ENCODE measurements around the gene PPARA. TPM values are rescaled to one million over a fixed set of nuclear protein-coding genes. Genes with fewer than 3 reads are reported as not detected.

Gene PPARA
- total RNA-seq, 2 donors from 2014 or later = 15.4 to 18.6 TPM

GRCh38 chr22:46209262-46209661, 58.9 kb downstream of the PPARA start:
- 89 to 100% methylated on average over 1 of the region's 1 CpG for WGBS, 2 experiments (ENCODE audit: insufficient coverage in 1 of 2, insufficient read length in 1 of 2)
- H3K4me3 Mint-ChIP-seq = no peak overlapping the region

GRCh38 chr22:46212195-46212594, 61.9 kb downstream of the PPARA start:
- Mint-ChIP-seq H3K36me3 (ENCODE audit: low read depth) (peaks cover 73% of the 10 kb centered on the region), H3K4me3 (no peak overlapping the region), H3K9me3 (peaks cover 60% of the 10 kb centered on the region), H3K27me3 (ENCODE audit: insufficient read depth) (no peaks in the 10 kb centered on the region), H3K27ac (no peak overlapping the region), H3K4me1 (no peaks in the 10 kb centered on the region)
- 88 to 89% methylated on average over 3 to 4 of the region's 4 CpGs for WGBS, 2 experiments (ENCODE audit: insufficient coverage in 1 of 2, insufficient read length in 1 of 2)
- H3K27me3 ChIP-seq (ENCODE audit: control insufficient read depth, insufficient read depth, low read length, poor library complexity, severe bottlenecking) = no peaks in the 10 kb centered on the region
- H3K9ac ChIP-seq (ENCODE audit: extremely low read depth, low read length, poor library complexity, severe bottlenecking) = no peak overlapping the region
- H3K36me3 ChIP-seq (ENCODE audit: control insufficient read depth, insufficient read depth, low read length) = no peaks in the 10 kb centered on the region
- H3K4me3 ChIP-seq (ENCODE audit: low read length) = no peak overlapping the region
- H3K27ac ChIP-seq (ENCODE audit: low read depth, low read length) = no peak overlapping the region
- no peaks in the 10 kb centered on the region for H3K4me1 ChIP-seq (ENCODE audit: control insufficient read depth, insufficient read depth, low read length)
- H3K9me3 ChIP-seq (ENCODE audit: control insufficient read depth, low read length) = peaks cover 23% of the 10 kb centered on the region
- DNase-seq = no peak
- TF ChIP-seq, protein P1, sequence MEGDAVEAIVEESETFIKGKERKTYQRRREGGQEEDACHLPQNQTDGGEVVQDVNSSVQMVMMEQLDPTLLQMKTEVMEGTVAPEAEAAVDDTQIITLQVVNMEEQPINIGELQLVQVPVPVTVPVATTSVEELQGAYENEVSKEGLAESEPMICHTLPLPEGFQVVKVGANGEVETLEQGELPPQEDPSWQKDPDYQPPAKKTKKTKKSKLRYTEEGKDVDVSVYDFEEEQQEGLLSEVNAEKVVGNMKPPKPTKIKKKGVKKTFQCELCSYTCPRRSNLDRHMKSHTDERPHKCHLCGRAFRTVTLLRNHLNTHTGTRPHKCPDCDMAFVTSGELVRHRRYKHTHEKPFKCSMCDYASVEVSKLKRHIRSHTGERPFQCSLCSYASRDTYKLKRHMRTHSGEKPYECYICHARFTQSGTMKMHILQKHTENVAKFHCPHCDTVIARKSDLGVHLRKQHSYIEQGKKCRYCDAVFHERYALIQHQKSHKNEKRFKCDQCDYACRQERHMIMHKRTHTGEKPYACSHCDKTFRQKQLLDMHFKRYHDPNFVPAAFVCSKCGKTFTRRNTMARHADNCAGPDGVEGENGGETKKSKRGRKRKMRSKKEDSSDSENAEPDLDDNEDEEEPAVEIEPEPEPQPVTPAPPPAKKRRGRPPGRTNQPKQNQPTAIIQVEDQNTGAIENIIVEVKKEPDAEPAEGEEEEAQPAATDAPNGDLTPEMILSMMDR (conservative IDR thresholded peaks at IDR 0.05) = no peak

More at GRCh38 chr22:46209262-46209661, 58.9 kb downstream of the PPARA start:
- no peaks in the 10 kb centered on the region for H3K36me3 ChIP-seq (ENCODE audit: control insufficient read depth, insufficient read depth, low read length)
- peaks cover 37% of the 10 kb centered on the region for H3K9me3 ChIP-seq (ENCODE audit: control insufficient read depth, low read length)
- Mint-ChIP-seq H3K27me3 (ENCODE audit: insufficient read depth) (no peaks in the 10 kb centered on the region), H3K36me3 (ENCODE audit: low read depth) (peaks cover 73% of the 10 kb centered on the region), H3K4me1 (no peaks in the 10 kb centered on the region), H3K9me3 (peaks cover 73% of the 10 kb centered on the region), H3K27ac (no peak overlapping the region)
- TF ChIP-seq, protein P1 (conservative IDR thresholded peaks at IDR 0.05) = no peak
- H3K9ac ChIP-seq (ENCODE audit: extremely low read depth, low read length, poor library complexity, severe bottlenecking) = no peak overlapping the region
- no peaks in the 10 kb centered on the region for H3K27me3 ChIP-seq (ENCODE audit: control insufficient read depth, insufficient read depth, low read length, poor library complexity, severe bottlenecking)
- H3K4me3 ChIP-seq (ENCODE audit: low read length) = no peak overlapping the region
- H3K27ac ChIP-seq (ENCODE audit: low read depth, low read length) = no peak overlapping the region
- no peak for DNase-seq
- no peaks in the 10 kb centered on the region for H3K4me1 ChIP-seq (ENCODE audit: control insufficient read depth, insufficient read depth, low read length)

DNA sequence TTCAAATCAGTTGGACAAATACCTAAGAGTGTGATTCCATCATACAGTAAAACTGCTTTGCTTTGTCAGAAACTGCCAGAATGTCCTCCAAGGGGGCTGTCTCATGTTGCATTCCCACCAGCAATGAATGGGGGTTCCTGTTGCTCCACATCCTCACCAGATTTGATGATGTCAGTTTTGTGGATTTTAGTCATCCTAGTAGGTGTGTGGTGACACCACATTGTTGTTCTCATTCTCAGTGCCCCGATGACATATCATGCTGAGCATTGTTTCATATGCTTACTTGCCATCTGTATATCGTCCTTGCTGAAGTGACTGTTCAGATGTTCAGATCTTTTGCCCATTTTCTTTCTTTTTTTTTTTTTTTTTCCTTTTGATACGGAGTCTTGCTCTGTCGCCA, 62.7 kb downstream of the PPARA start:
- peaks cover 59% of the 10 kb centered on the region for H3K9me3 Mint-ChIP-seq
- H3K9ac ChIP-seq (ENCODE audit: extremely low read depth, low read length, poor library complexity, severe bottlenecking) = no peak overlapping the region
- DNase-seq = no peak
- H3K4me1 ChIP-seq (ENCODE audit: control insufficient read depth, insufficient read depth, low read length) = no peaks in the 10 kb centered on the region
- no peak overlapping the region for H3K27ac ChIP-seq (ENCODE audit: low read depth, low read length)
- H3K36me3 ChIP-seq (ENCODE audit: control insufficient read depth, insufficient read depth, low read length) = no peaks in the 10 kb centered on the region
- H3K27me3 ChIP-seq (ENCODE audit: control insufficient read depth, insufficient read depth, low read length, poor library complexity, severe bottlenecking) = no peaks in the 10 kb centered on the region
- no peaks in the 10 kb centered on the region for H3K4me1 Mint-ChIP-seq
- H3K27me3 Mint-ChIP-seq (ENCODE audit: insufficient read depth) = no peaks in the 10 kb centered on the region
- H3K36me3 Mint-ChIP-seq (ENCODE audit: low read depth) = peaks cover 74% of the 10 kb centered on the region
- H3K4me3 Mint-ChIP-seq = no peak overlapping the region
- H3K4me3 ChIP-seq (ENCODE audit: low read length) = no peak overlapping the region
- WGBS, 2 experiments (ENCODE audit: insufficient coverage in 1 of 2, insufficient read length in 1 of 2) = 83 to 96% methylated on average over 4 of the region's 4 CpGs
- TF ChIP-seq, protein P1 (conservative IDR thresholded peaks at IDR 0.05) = no peak
- H3K9me3 ChIP-seq (ENCODE audit: control insufficient read depth, low read length) = peaks cover 19% of the 10 kb centered on the region
- no peak overlapping the region for H3K27ac Mint-ChIP-seq
